ENCODE data around the gene KIAA0586. TPM values are rescaled to one million over a fixed set of nuclear protein-coding genes. Genes with fewer than 3 reads are reported as not detected.

Gene KIAA0586
- total and polyA plus RNA-seq, 11 donors: 5.9 to 19.7 (median 13.6) TPM

- TF ChIP-seq POLR2A (IDR thresholded peaks at IDR 0.05): no peak
- TF ChIP-seq CTCF (IDR thresholded peaks at IDR 0.05): no peak
- no peaks in the 10 kb centered on the region for H3K4me1 ChIP-seq
These were observed 170.7 kb downstream of the KIAA0586 start for GRCh38 chr14:58598028-58598803.

GRCh38 chr14:58598804-58599525 lies 171.4 kb downstream of the KIAA0586 start:
- intact Hi-C loops (cut with DNase I): loop anchor here in 1 of 10 donors (2.0 kb wide), 1 partner anchor 34 kb away; no protein-coding TSS in a partner anchor
- H3K9me3 ChIP-seq: no peaks in the 10 kb centered on the region
- H3K4me3 ChIP-seq: no peak overlapping the region
- WGBS, 4 donors: 79 to 88% (median 85%) methylated on average over 11 of the region's 11 CpGs
- DNase-seq: no peak
- no peak for ATAC-seq
- H3K36me3 ChIP-seq: no peaks in the 10 kb centered on the region
- H3K27ac ChIP-seq: no peak overlapping the region
- TF ChIP-seq CTCF (IDR thresholded peaks at IDR 0.05) (no peak), POLR2A (IDR thresholded peaks at IDR 0.05) (no peak)
- no peaks in the 10 kb centered on the region for H3K27me3 ChIP-seq
- no peaks in the 10 kb centered on the region for H3K4me1 ChIP-seq

More at GRCh38 chr14:58598028-58598803, 170.7 kb downstream of the KIAA0586 start:
- no peaks in the 10 kb centered on the region for H3K36me3 ChIP-seq
- intact Hi-C loops (cut with DNase I): loop anchor here in 1 of 10 donors (2.0 kb wide), 1 partner anchor 35 kb away; no protein-coding TSS in a partner anchor
- DNase-seq (no peak), ATAC-seq (no peak)
- H3K27ac ChIP-seq: no peak overlapping the region
- H3K9me3 ChIP-seq: no peaks in the 10 kb centered on the region
- 79 to 84% (median 82%) methylated on average over 4 of the region's 4 CpGs for WGBS, 4 donors
- no peak overlapping the region for H3K4me3 ChIP-seq
- H3K27me3 ChIP-seq: no peaks in the 10 kb centered on the region

GRCh38 chr14:58599707-58600106 lies 172.2 kb downstream of the KIAA0586 start:
- WGBS, 4 donors: 86 to 92% (median 90%) methylated on average over 2 of the region's 2 CpGs
- H3K9me3 ChIP-seq: no peaks in the 10 kb centered on the region
- TF ChIP-seq POLR2A (IDR thresholded peaks at IDR 0.05) (no peak), CTCF (IDR thresholded peaks at IDR 0.05) (no peak)
- H3K4me1 ChIP-seq: no peaks in the 10 kb centered on the region
- no peak overlapping the region for H3K27ac ChIP-seq
- DNase-seq (no peak), ATAC-seq (no peak)
- intact Hi-C loops (cut with DNase I): loop anchor here in 1 of 10 donors (2.0 kb wide), 1 partner anchor 33 kb away; no protein-coding TSS in a partner anchor
- H3K36me3 ChIP-seq: no peaks in the 10 kb centered on the region
- H3K27me3 ChIP-seq: no peaks in the 10 kb centered on the region
- H3K4me3 ChIP-seq: no peak overlapping the region

Other genes starting within 250 kb of the KIAA0586 start
- gene ACTR10, start 227.6 kb upstream of the KIAA0586 start, total RNA-seq: 10 to 100 TPM; 67.0 to 86.9 (median 78.3) TPM
- gene ACTR10, start 227.6 kb upstream of the KIAA0586 start, polyA plus RNA-seq: 10 to 100 TPM; 66.3 to 83.2 TPM
- gene PSMA3, start 182.9 kb upstream of the KIAA0586 start, total RNA-seq: 100 to 1,000 TPM; 121 to 232 (median 155) TPM
- 100 to 1,000 TPM; 206 to 208 TPM for gene PSMA3, start 182.9 kb upstream of the KIAA0586 start, polyA plus RNA-seq
- 10 to 100 TPM in 8 of 9 donors, 1 to 10 TPM in 1; 7.0 to 23.1 (median 16.0) TPM for gene ARID4A, start 129.2 kb upstream of the KIAA0586 start, total RNA-seq
- gene ARID4A, start 129.2 kb upstream of the KIAA0586 start, polyA plus RNA-seq: 10 to 100 TPM in 1 of 2 donors, 1 to 10 TPM in 1; 5.6 to 11.7 TPM
- not detected for gene TOMM20L, start 31.8 kb upstream of the KIAA0586 start, total RNA-seq
- gene TOMM20L, start 31.8 kb upstream of the KIAA0586 start, polyA plus RNA-seq: not detected
- gene TIMM9, start 188 bp upstream of the KIAA0586 start, total RNA-seq: 10 to 100 TPM; 24.7 to 66.9 (median 30.3) TPM
- 10 to 100 TPM; 29.7 to 75.5 TPM for gene TIMM9, start 188 bp upstream of the KIAA0586 start, polyA plus RNA-seq
- gene DACT1, start 210.2 kb downstream of the KIAA0586 start, total RNA-seq: 1 to 10 TPM; 1.3 to 7.2 (median 3.1) TPM
- 1 to 10 TPM in 1 of 2 donors, under 1 TPM in 1; 0.57 to 1.7 TPM for gene DACT1, start 210.2 kb downstream of the KIAA0586 start, polyA plus RNA-seq